Glomerular visceral epithelial cell (primary cell): Measurements from ENCODE around the gene DYNC1I1.

ENCODE experiments used
- DNase-seq: peaks from one replicate; pipeline ENCODE4 v3.0.0-alpha.2; 2016; ENCODE audit errors: extremely low spot score

DYNC1I1 gene

GRCh38 chr7:95963446-95963990 is 191.2 kb downstream of the DYNC1I1 start:
- DNase-seq, result no peak

- no peak for DNase-seq
Measured at GRCh38 chr7:95971716-95972115, 199.4 kb downstream of the DYNC1I1 start.

- no peak for DNase-seq
Measured at GRCh38 chr7:95972523-95972922, 200.2 kb downstream of the DYNC1I1 start.

GRCh38 chr7:95974108-95974507 is 201.8 kb downstream of the DYNC1I1 start:
- DNase-seq, result no peak

GRCh38 chr7:95976369-95977060 is 204.2 kb downstream of the DYNC1I1 start:
- DNase-seq, result no peak

GRCh38 chr7:95977994-95978393 is 205.6 kb downstream of the DYNC1I1 start:
- no peak for DNase-seq

GRCh38 chr7:95980167-95980566 is 207.8 kb downstream of the DYNC1I1 start:
- no peak for DNase-seq

- no peak for DNase-seq
Measured at GRCh38 chr7:95980706-95981105, 208.4 kb downstream of the DYNC1I1 start.

- DNase-seq, result no peak
Measured at GRCh38 chr7:95986178-95986764, 213.9 kb downstream of the DYNC1I1 start.

GRCh38 chr7:95989301-95989700 is 216.9 kb downstream of the DYNC1I1 start:
- DNase-seq, result no peak

- DNase-seq, result no peak
Measured at GRCh38 chr7:95993380-95993779, 221.0 kb downstream of the DYNC1I1 start.

GRCh38 chr7:95996174-95996573 is 223.8 kb downstream of the DYNC1I1 start:
- DNase-seq, result no peak

- DNase-seq, result no peak
Measured at GRCh38 chr7:95996886-95997285, 224.5 kb downstream of the DYNC1I1 start.

- DNase-seq, result no peak
Measured at GRCh38 chr7:95997632-95998031, 225.3 kb downstream of the DYNC1I1 start.

GRCh38 chr7:95999481-95999880 is 227.1 kb downstream of the DYNC1I1 start:
- DNase-seq, result no peak

GRCh38 chr7:96004578-96004977 is 232.2 kb downstream of the DYNC1I1 start:
- no peak for DNase-seq

GRCh38 chr7:96005271-96005670 is 232.9 kb downstream of the DYNC1I1 start:
- no peak for DNase-seq

GRCh38 chr7:96009148-96009547 is 236.8 kb downstream of the DYNC1I1 start:
- DNase-seq, result no peak

- DNase-seq, result no peak
Measured at GRCh38 chr7:96013836-96014235, 241.5 kb downstream of the DYNC1I1 start.

- no peak for DNase-seq
Measured at GRCh38 chr7:96014617-96015016, 242.3 kb downstream of the DYNC1I1 start.

- no peak for DNase-seq
Measured at GRCh38 chr7:96016056-96016586, 243.8 kb downstream of the DYNC1I1 start.

GRCh38 chr7:96016735-96017134 is 244.4 kb downstream of the DYNC1I1 start:
- no peak for DNase-seq

GRCh38 chr7:96017877-96018276 is 245.5 kb downstream of the DYNC1I1 start:
- DNase-seq, result no peak
